IPS-NIHi11 (cell line): Measurements from ENCODE around the gene MT1G.
"Not testable (repeated sequence)": the region's sequence is repeated elsewhere in the genome, so short reads cannot be mapped to it uniquely, and the experiment has no call there.

Experiments used
- DNase-seq: peaks from one replicate; pipeline ENCODE4 v3.0.0; 2012; ENCODE audit warnings: mixed read lengths, low spot score

MT1G gene

GRCh38 chr16:56665286-56666261 is 2.3 kb downstream of the MT1G start:
- DNase-seq = not testable (repeated sequence)

GRCh38 chr16:56664506-56664905 is 3.4 kb downstream of the MT1G start:
- no peak for DNase-seq

GRCh38 chr16:56662357-56663354 is 5.2 kb downstream of the MT1G start:
- DNase-seq = no peak

- DNase-seq = no peak
Measured at GRCh38 chr16:56658327-56658875, 9.5 kb downstream of the MT1G start.

GRCh38 chr16:56657555-56658326 is 10.1 kb downstream of the MT1G start, which contains the start of gene MT1F:
Gene MT1F (plus strand): TSS chr16:56657959. CDS start chr16:56658059, 100 bp downstream.
- DNase-seq = peak; percentile 86

GRCh38 chr16:56653218-56653617 is 14.6 kb downstream of the MT1G start:
- DNase-seq = no peak

- DNase-seq = no peak
Measured at GRCh38 chr16:56652600-56652999, 15.3 kb downstream of the MT1G start.

GRCh38 chr16:56651586-56651985 is 16.3 kb downstream of the MT1G start, which contains the start of gene MT1B:
Gene MT1B (plus strand): TSS chr16:56651886. CDS start chr16:56651954, 68 bp downstream.
- no peak for DNase-seq

- no peak for DNase-seq
Measured at GRCh38 chr16:56649820-56650219, 18.0 kb downstream of the MT1G start.

GRCh38 chr16:56649271-56649670 is 18.6 kb downstream of the MT1G start:
- DNase-seq = no peak

GRCh38 chr16:56647641-56648431 is 20.0 kb downstream of the MT1G start:
- no peak for DNase-seq

GRCh38 chr16:56645838-56646237 is 22.0 kb downstream of the MT1G start:
- DNase-seq = no peak

GRCh38 chr16:56645311-56645710 is 22.6 kb downstream of the MT1G start:
- no peak for DNase-seq

- no peak for DNase-seq
Measured at GRCh38 chr16:56643833-56644232, 24.0 kb downstream of the MT1G start.

GRCh38 chr16:56643080-56643778 is 24.6 kb downstream of the MT1G start:
- DNase-seq = peak; percentile 74

- no peak for DNase-seq
Measured at GRCh38 chr16:56641166-56641565, 26.7 kb downstream of the MT1G start.

GRCh38 chr16:56640076-56640475 is 27.8 kb downstream of the MT1G start:
- no peak for DNase-seq

GRCh38 chr16:56639045-56639444 is 28.8 kb downstream of the MT1G start:
- no peak for DNase-seq
